H9 (cell line): ENCODE data around the gene MTCL1. TPM values are rescaled to one million over a fixed set of nuclear protein-coding genes. Genes with fewer than 3 reads are reported as not detected.

Experiments
- DNase-seq: peaks from one replicate; pipeline ENCODE4 v3.0.0-alpha.2; 2017
- H2AFZ ChIP-seq: one replicate; pipeline ENCODE4 v1.6.1; 2013; ENCODE audit warnings: mild to moderate bottlenecking, low read length, control low read depth, moderate library complexity
- H2AK5ac ChIP-seq: 2 replicates; pipeline ENCODE4 v1.6.1; 2013; ENCODE audit warnings: low read length, control low read depth, mixed read lengths; ENCODE audit not compliant: insufficient read length
- H2BK120ac ChIP-seq: one replicate; pipeline ENCODE4 v1.6.1; 2013; ENCODE audit warnings: low read depth, mild to moderate bottlenecking, low read length, control low read depth, inconsistent platforms; ENCODE audit not compliant: poor library complexity, severe bottlenecking
- H2BK12ac ChIP-seq: 2 replicates; pipeline ENCODE4 v1.6.1; 2013; ENCODE audit warnings: low read length, control low read depth, mixed read lengths, low read depth; ENCODE audit not compliant: insufficient read length
- H2BK15ac ChIP-seq: 2 replicates; pipeline ENCODE4 v1.6.1; 2013; ENCODE audit warnings: low read depth, low read length, control low read depth
- H2BK20ac ChIP-seq: one replicate; pipeline ENCODE4 v1.6.1; 2013; ENCODE audit warnings: low read depth, mild to moderate bottlenecking, low read length, control low read depth, inconsistent platforms; ENCODE audit not compliant: poor library complexity, severe bottlenecking
- H2BK5ac ChIP-seq: 2 replicates; pipeline ENCODE4 v1.6.1; 2013; ENCODE audit warnings: low read length, control low read depth, mixed read lengths; ENCODE audit not compliant: insufficient read length
- H3K14ac ChIP-seq: 2 replicates; pipeline ENCODE4 v1.6.1; 2013; ENCODE audit warnings: low read length, control low read depth; ENCODE audit not compliant: insufficient read depth
- H3K18ac ChIP-seq: 2 replicates; pipeline ENCODE4 v1.6.1; 2013; ENCODE audit warnings: low read depth, mild to moderate bottlenecking, mixed read lengths, low read length, control low read depth; ENCODE audit not compliant: insufficient read length
- H3K23ac ChIP-seq: 2 replicates; pipeline ENCODE4 v1.6.1; 2013; ENCODE audit warnings: low read length, control low read depth, mixed read lengths, low read depth; ENCODE audit not compliant: insufficient read length
- H3K23me2 ChIP-seq: 2 replicates; pipeline ENCODE4 v1.6.1; 2013; ENCODE audit warnings: low read depth, mild to moderate bottlenecking, mixed read lengths, low read length, control low read depth; ENCODE audit not compliant: insufficient read length, poor library complexity, severe bottlenecking
- H3K27ac ChIP-seq: 2 replicates; pipeline ENCODE4 v1.5.1; 2013; ENCODE audit warnings: low read length, control low read depth, mixed read lengths, low read depth; ENCODE audit not compliant: insufficient read length
- H3K27me3 ChIP-seq: 2 replicates; pipeline ENCODE4 v1.6.1; 2013; ENCODE audit warnings: low read length, control low read depth, inconsistent platforms; ENCODE audit not compliant: insufficient read depth
- H3K4ac ChIP-seq: 2 replicates; pipeline ENCODE4 v1.6.1; 2013; ENCODE audit warnings: low read depth, mild to moderate bottlenecking, control low read depth, inconsistent platforms, low read length, moderate library complexity
- H3K4me1 ChIP-seq: 2 replicates; pipeline ENCODE4 v1.6.1; 2013; ENCODE audit warnings: low read length, control low read depth, inconsistent platforms; ENCODE audit not compliant: insufficient read depth
- H3K4me2 ChIP-seq: 2 replicates; pipeline ENCODE4 v1.6.1; 2013; ENCODE audit warnings: low read length, control low read depth, mixed read lengths; ENCODE audit not compliant: insufficient read length, insufficient read depth
- H3K56ac ChIP-seq: 2 replicates; pipeline ENCODE4 v1.6.1; 2013; ENCODE audit warnings: low read depth, mild to moderate bottlenecking, mixed read lengths, low read length, control low read depth; ENCODE audit not compliant: insufficient read length
- H3K79me1 ChIP-seq: 2 replicates; pipeline ENCODE4 v1.6.1; 2013; ENCODE audit warnings: low read depth, mild to moderate bottlenecking, moderate library complexity, low read length, control low read depth, inconsistent platforms; ENCODE audit not compliant: insufficient read depth, poor library complexity, severe bottlenecking
- H3K79me2 ChIP-seq: 2 replicates; pipeline ENCODE4 v1.6.1; 2013; ENCODE audit warnings: low read length, control low read depth, inconsistent platforms; ENCODE audit not compliant: insufficient read depth
- H3K9ac ChIP-seq: 2 replicates; pipeline ENCODE4 v1.6.1; 2013; ENCODE audit warnings: low read length, control low read depth, mixed read lengths; ENCODE audit not compliant: insufficient read length; ENCODE audit errors: extremely low read depth
- H3K9me3 ChIP-seq: one replicate; pipeline ENCODE4 v1.6.1; 2013; ENCODE audit warnings: low read depth, low read length, inconsistent platforms; ENCODE audit not compliant: control insufficient read depth
- H3T11ph ChIP-seq: one replicate; pipeline ENCODE4 v1.6.1; 2013; ENCODE audit warnings: mild to moderate bottlenecking, low read length, control low read depth, inconsistent platforms
- H4K20me1 ChIP-seq: one replicate; pipeline ENCODE4 v1.6.1; 2013; ENCODE audit not compliant: control insufficient read depth, insufficient read length, insufficient read depth
- H4K5ac ChIP-seq: 2 replicates; pipeline ENCODE4 v1.6.1; 2013; ENCODE audit warnings: low read depth, mild to moderate bottlenecking, mixed read lengths, low read length, control low read depth; ENCODE audit not compliant: insufficient read length
- H4K8ac ChIP-seq: replicated peaks from 2 replicates; pipeline ENCODE4 v1.6.1; 2013; ENCODE audit warnings: low read length, control low read depth, mixed read lengths, low read depth; ENCODE audit not compliant: insufficient read length
- H4K91ac ChIP-seq: 2 replicates; pipeline ENCODE4 v1.6.1; 2013; ENCODE audit warnings: low read depth, mild to moderate bottlenecking, moderate library complexity, mixed read lengths, low read length, control low read depth; ENCODE audit not compliant: insufficient read length
- H3K27ac Mint-ChIP-seq, 3 experiments: 2 replicates in 2 of 3; 3 replicates in 1 of 3; pipeline ENCODE4 v1.8.0; 2020 to 2021; ENCODE audit warnings: mixed read lengths in 3 of 3, mild to moderate bottlenecking in 1 of 3, moderate library complexity in 1 of 3
- H3K27me3 Mint-ChIP-seq: 2 replicates; pipeline ENCODE4 v1.8.0; 2021; ENCODE audit warnings: low read depth, mild to moderate bottlenecking, moderate library complexity, mixed read lengths
- H3K36me3 Mint-ChIP-seq, 3 experiments: 2 replicates in 2 of 3; 3 replicates in 1 of 3; pipeline ENCODE4 v1.8.0; 2020 to 2021; ENCODE audit warnings: low read depth in 3 of 3, mixed read lengths in 3 of 3; ENCODE audit not compliant: insufficient read depth in 1 of 3
- H3K4me1 Mint-ChIP-seq, 2 experiments: 2 replicates each; pipeline ENCODE4 v1.8.0; 2020; ENCODE audit warnings: mixed read lengths in 2 of 2
- H3K4me3 Mint-ChIP-seq, 2 experiments: 2 replicates in 1 of 2; 3 replicates in 1 of 2; pipeline ENCODE4 v1.8.0; 2020 to 2021; ENCODE audit warnings: mild to moderate bottlenecking in 2 of 2, mixed read lengths in 2 of 2, moderate library complexity in 1 of 2
- H3K9me3 Mint-ChIP-seq, 2 experiments: 2 replicates in 1 of 2; 3 replicates in 1 of 2; pipeline ENCODE4 v1.8.0; 2020; ENCODE audit warnings: mild to moderate bottlenecking in 2 of 2, mixed read lengths in 2 of 2, moderate library complexity in 1 of 2
- CTCF ChIP-seq: fragments of 200-600 bp; sonication (generic); conservative IDR thresholded peaks from 3 replicates; pipeline ENCODE4 v1.8.0; 2021; ENCODE audit warnings: antibody characterized with exemption, mild to moderate bottlenecking
- WGBS: extraction: QIAGEN DNeasy Blood & Tissue Kit; methylation state at CpG from one replicate; pipeline ENCODE4 v1.1.7; 2013; ENCODE audit warnings: missing lambda C conversion rate, low lambda C conversion rate, mixed read lengths; ENCODE audit not compliant: insufficient read length; ENCODE audit errors: extremely low coverage; 5-methylcytosine and 5-hydroxymethylcytosine counted together
- total RNA-seq: library from RNA; stranded (reverse); gene quantifications from 2 replicates; pipeline ENCODE4 v1.2.1, GENCODE V29; 2021

The MTCL1 gene
- total RNA-seq, 1 experiment from 2014 or later: 50.7 TPM

DNA sequence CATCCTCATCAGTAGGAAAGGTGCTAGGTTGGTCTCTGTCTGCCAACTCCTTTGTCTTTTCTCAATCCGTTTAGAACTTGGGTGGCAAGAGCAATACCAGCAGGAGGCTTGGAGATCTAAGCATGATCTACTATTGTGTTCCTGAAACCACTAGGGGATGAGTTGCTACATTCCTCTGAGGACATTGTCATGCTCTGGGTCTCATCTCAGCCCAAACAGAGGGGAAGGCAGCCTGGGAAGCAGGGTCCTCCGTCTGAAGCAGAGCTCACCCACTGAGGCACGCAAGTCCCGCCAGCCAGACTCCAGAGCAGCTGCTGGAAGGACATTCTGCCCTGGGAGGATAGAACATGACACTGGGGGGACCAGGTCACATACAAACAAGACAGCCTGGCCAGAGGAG lies 162.9 kb downstream of the MTCL1 start:
- no peak overlapping the region for H4K91ac ChIP-seq
- no peak overlapping the region for H3K4ac ChIP-seq
- no peak overlapping the region for H3T11ph ChIP-seq
- TF ChIP-seq CTCF: peak; percentile 10; the same call in 1 of the 3 replicates
- no peaks in the 10 kb centered on the region; a peak in 2 of 5 replicates for H3K9me3 Mint-ChIP-seq
- no peaks in the 10 kb centered on the region; the same call in none of the 2 replicates for H3K27me3 Mint-ChIP-seq
- no peaks in the 10 kb centered on the region for H4K20me1 ChIP-seq
- H2BK15ac ChIP-seq: no peak overlapping the region
- no peaks in the 10 kb centered on the region for H3K79me1 ChIP-seq
- H4K8ac ChIP-seq: no peak overlapping the region
- no peak for DNase-seq
- H3K4me2 ChIP-seq: no peak overlapping the region
- H2BK12ac ChIP-seq: no peak overlapping the region
- peaks cover 11% of the 10 kb centered on the region in 2 experiments for H3K4me1 Mint-ChIP-seq
- peak overlapping the region in 1 of 3 experiments; percentile 89; a peak in 1 of 7 replicates for H3K27ac Mint-ChIP-seq
- H2AFZ ChIP-seq: no peak overlapping the region
- H3K27me3 ChIP-seq: no peaks in the 10 kb centered on the region
- H3K4me3 Mint-ChIP-seq: no peak overlapping the region
- H2BK5ac ChIP-seq: no peak overlapping the region
- no peaks in the 10 kb centered on the region for H3K79me2 ChIP-seq
- H3K23me2 ChIP-seq: no peaks in the 10 kb centered on the region
- H3K4me1 ChIP-seq: no peaks in the 10 kb centered on the region
- no peaks in the 10 kb centered on the region for H3K9me3 ChIP-seq
- H2AK5ac ChIP-seq: no peak overlapping the region
- no CpG with 5 or more reads among the region's 4 CpGs for WGBS
- no peak overlapping the region for H3K56ac ChIP-seq
- no peak overlapping the region for H2BK120ac ChIP-seq
- no peak overlapping the region for H3K23ac ChIP-seq
- no peak overlapping the region for H3K9ac ChIP-seq
- no peak overlapping the region for H3K18ac ChIP-seq
- H2BK20ac ChIP-seq: no peak overlapping the region
- no peak overlapping the region for H4K5ac ChIP-seq
- no peaks in the 10 kb centered on the region for H3K36me3 Mint-ChIP-seq
- no peak overlapping the region for H3K27ac ChIP-seq
- H3K14ac ChIP-seq: no peak overlapping the region
